ENCODE results near the gene KDM5A.
"Not testable (repeated sequence)": the region's sequence is repeated elsewhere in the genome, so short reads cannot be mapped to it uniquely, and the experiment has no call there.

Gene KDM5A

GRCh38 chr12:389142-390096, at the start of gene KDM5A:
KDM5A (minus strand) TSS chr12:389320; CDS start chr12:389091, 229 bp downstream.
- peak; percentile 91 for DNase-seq

GRCh38 chr12:435737-436136, 46.6 kb upstream of the KDM5A start:
- not testable (repeated sequence) for DNase-seq

DNA sequence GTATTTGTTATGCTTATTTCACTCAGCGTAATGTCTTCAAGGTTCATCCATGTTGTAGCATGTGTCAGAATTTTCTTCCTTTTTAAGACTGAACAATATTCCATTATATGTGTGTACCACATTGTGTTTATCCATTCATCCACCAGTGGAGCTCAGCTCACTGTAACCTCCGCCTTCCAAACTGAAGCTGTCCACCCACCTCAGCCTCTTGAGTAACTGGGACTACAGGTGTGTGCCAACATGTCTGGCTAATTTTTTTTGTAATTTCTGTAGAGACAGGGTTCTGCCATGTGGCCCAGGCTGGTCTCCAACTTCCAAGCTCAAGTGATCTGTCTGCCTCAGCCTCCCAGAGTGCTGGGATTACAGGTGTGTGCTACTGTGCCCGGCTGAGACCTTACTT, 33.4 kb upstream of the KDM5A start:
- DNase-seq: no peak

DNA sequence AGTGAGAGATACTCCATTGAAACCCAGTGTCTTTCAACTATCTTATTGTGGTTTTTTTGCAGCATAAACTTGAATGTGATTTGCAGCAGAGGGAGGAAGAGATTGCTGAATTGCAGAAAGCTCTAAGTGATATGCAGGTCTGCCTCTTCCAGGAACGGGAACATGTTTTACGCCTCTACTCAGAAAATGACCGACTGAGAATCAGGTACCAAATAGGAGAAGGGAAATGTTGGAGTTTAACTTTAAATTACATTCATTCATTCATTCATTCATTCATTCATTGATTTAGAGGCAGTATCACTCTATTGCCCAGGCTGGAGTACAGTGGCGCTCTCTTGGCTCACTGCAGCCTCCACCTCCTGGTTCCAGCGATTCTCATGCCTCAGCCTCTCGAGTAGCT, 29.3 kb upstream of the KDM5A start:
- DNase-seq: no peak

DNA sequence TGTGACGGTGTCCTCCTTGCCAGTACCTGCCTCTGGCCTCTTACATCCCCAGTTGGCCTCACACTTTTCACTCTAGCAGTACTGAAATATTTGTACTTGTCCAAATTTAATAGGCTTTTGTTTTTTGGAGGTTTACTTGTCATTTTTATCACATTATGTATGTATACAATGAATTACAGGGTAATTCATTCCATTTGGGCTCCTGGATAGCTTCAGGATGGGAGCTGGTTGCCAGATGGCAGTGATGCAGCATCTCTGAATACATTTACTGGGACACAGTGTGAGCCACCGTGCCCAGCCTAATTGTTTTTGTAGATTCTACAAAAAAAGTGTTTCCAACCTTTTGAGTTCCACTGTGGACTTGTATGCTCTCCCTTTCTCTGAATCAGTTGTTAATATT, 25.7 kb upstream of the KDM5A start:
- DNase-seq: no peak

DNA sequence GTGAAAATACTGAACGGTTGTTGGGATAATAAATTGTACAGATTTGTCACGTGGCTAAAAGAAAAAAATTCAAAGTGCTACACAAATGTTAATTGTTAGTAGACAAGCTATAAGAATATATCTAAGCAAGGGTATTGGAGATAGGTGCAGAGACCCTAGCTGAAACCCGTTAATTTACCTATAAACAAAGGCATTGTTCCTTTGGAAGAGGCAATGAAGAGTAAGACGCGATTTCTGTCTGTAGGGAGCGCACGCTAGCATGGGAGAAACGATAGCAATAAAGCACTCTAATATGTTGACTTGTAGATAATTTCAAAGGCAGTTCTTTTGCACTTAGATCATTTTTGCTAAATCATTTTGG, 12.9 kb upstream of the KDM5A start:
- DNase-seq: no peak

DNA sequence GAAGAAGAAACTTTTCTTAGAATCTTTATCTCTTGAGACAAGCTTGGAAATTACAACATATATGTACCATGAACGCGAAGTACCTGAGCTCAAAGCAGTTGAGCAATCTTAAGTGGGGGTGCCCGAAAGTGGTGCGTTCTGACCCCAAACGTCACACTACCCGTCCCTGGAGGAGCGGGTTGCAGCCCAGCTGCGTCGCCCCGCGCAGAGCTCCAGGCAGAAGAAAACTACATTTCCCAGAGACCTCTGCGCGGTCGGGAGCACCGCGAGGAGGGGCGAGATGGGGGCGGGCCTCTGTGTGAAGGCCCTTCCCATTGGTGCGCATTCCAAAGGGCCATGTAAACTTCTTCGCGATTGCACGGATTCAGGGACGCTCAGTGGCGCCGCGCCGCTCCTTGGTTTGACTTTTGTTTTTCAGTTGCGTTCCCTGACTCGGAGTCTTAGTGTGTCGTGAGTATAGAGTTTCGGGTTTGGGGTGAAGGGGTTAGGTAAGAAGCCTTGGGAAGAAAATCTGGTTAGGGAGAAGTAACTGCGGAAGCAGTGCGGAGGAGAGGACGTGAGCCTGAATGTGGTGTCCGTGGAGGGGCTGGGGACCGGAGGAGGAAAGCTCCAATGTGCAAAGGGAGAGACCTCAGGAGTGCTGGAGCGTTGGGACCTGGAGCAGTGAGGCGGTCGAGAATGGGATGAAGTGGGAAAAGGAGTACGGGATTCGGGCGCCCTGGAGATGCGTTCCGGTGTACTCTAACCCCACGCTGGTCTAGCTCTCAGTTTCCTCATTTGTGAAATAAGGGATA, 12.3 kb upstream of the KDM5A start, which contains the start of gene CCDC77:
Gene CCDC77 (plus strand): TSS at position 410 of the 794 bp plus-strand sequence. CDS start 7,740 bp downstream, outside the sequence.
- DNase-seq: peak; percentile 92

DNA sequence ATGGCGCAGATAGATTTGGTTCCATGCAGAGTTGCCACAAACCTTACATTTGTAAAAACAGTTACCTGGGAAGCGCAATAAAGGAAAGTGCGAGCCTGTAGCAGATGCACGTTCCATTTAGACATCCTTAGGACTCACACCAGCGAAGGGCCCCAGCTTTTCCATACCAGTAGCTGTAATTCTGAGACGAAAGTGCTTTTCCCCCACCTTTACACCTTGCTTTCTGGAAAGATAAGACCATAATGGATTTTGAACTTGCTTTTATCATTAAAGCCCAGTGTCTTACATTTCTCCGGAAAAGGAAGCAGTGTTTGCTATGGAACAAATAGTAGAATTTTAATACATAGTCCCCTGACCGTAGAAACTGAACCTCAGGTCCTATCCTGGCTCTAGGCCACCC, 11.7 kb upstream of the KDM5A start:
- DNase-seq: no peak

GRCh38 chr12:388541-389141, 479 bp downstream of the KDM5A start:
- DNase-seq: peak; percentile 49

DNA sequence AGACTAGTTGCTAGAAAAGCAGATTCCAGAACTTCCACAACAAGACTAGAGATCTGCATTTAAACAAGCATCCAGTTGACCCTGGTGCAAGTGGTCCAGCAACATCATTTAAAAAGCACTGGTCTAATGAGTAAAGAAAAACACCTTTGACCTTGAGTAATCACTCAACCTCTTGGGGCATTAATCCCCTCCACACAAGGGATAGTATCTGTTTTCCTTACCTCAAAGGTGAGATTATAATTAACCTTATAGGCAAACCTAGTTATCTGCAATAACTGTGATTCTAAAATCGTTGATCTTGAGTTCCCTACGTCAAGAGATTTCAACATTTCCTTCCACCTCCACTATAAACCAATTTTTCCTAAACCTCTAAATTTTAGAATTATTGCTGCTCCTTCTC, 1.1 kb downstream of the KDM5A start:
- DNase-seq: no peak

DNA sequence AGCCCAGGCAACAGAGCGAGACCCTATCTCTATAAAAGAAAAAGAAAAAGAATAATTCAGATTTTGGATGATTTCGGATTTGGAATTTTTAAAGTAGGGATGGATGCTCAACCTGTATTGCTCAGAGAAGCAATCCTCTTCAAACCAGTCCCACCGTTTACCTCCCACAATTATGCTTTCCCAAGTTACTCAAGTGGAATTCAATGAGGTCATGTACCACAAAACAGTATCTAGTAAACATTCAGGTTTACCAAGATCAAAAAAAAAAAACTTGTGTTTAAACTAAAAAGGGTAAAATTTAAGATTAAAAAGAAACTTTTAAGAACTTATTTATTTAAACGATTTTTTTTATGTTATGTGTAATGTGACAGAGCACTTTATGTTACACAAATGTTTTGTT, 2.5 kb downstream of the KDM5A start:
- DNase-seq: no peak

- DNase-seq: not testable (repeated sequence)
Measured at GRCh38 chr12:370739-371485, 18.2 kb downstream of the KDM5A start.

- DNase-seq: no peak
Measured at GRCh38 chr12:367972-368371, 21.1 kb downstream of the KDM5A start.

DNA sequence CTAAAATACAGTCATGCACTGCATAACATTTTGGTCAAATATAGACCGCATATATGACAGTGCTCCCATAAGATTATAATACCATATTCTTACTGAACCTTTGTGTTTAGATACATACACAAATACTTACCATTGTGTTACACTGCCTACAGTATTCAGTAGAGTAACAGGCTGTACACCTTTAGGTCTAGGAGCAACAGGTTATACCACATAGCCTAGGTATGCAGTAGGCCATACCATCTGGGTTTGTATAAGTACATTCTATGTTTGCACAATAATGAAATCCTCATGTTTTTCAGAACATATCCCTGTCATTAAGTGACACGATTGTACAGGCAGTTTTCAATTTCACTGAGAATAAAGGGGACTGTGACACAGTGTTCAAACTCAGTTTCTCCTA, 22.3 kb downstream of the KDM5A start:
- DNase-seq: no peak

- DNase-seq: no peak
Measured at GRCh38 chr12:359091-359490, 30.0 kb downstream of the KDM5A start.

GRCh38 chr12:356276-356988, 32.7 kb downstream of the KDM5A start:
- no peak for DNase-seq

- not testable (repeated sequence) for DNase-seq
Measured at GRCh38 chr12:351197-351596, 37.9 kb downstream of the KDM5A start.

DNA sequence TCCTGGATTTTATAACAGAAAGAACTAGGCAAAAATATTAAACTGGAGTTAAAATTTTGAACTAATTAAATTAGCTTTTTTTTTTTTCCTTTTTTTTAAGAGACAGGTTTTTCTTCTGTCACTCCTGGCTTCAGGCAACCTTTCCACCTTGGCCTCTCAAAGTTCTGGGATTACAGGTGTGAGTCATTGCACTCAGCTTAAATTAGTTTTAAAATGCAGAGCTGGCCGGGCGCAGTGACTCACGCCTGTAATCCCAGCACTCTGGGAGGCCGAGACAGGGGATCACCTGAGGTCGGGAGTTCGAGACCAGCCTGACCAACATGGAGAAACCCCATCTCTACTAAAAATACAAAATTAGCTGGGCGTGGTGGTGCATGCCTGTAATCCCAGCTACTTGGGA, 39.5 kb downstream of the KDM5A start:
- DNase-seq: not testable (repeated sequence)

- not testable (repeated sequence) for DNase-seq
Measured at GRCh38 chr12:343036-343435, 46.1 kb downstream of the KDM5A start.

DNA sequence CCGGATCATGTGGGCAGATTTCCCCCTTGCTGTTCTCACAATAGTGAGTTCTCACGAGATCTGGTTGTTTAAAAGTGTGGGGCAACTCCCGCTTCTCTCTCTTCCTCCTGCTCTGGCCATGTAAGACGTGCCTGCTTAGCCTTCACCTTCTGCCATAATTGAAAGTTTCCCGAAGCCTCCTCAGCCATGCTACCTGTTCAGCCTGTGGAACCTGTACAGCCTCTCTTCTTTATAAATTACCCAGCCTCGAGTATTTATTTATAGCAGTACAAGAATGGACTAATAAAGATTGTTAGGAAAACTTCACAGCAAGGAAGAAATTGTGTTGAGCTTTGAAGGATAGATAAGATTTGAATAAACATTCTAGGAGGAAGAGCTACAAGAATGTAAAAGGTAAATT, 52.1 kb downstream of the KDM5A start:
- no peak for DNase-seq

DNA sequence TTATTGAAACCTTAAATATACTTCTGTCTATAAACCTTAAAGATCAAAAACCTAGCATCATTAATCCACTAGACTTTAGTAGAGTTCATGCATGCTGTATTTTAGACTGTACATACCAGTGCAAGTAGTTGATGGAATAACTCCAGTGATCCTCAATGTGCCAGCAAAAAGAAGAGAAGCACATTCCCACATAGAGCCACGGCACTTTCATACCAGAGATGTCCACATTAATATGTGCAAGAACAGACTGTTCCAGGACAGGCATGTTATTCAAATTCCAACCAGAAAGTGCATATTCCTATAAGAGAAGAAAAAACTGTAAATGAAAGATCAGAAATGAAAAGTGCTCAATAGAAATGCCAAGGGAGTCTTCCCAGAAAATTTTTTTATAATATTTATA, 55.0 kb downstream of the KDM5A start:
- DNase-seq: no peak

All from CD4-positive, alpha-beta T cell treated with Interleukin-15 for 1 hour (primary cell).